HG03060 (cell line): ENCODE measurements around the gene FAHD2A.
"Not testable (repeated sequence)": the region's sequence is repeated elsewhere in the genome, so short reads cannot be mapped to it uniquely, and the experiment has no call there.

ENCODE experiments used
- ATAC-seq: cut with Tn5 transposase; IDR thresholded peaks from one replicate; pipeline ENCODE4 v1.9.1; 2021; ENCODE audit warnings: low read depth, moderate number of reproducible peaks; ENCODE audit not compliant: unreplicated experiment

The FAHD2A gene

GRCh38 chr2:95433373-95433772, 30.9 kb downstream of the FAHD2A start:
- not testable (repeated sequence) for ATAC-seq

DNA sequence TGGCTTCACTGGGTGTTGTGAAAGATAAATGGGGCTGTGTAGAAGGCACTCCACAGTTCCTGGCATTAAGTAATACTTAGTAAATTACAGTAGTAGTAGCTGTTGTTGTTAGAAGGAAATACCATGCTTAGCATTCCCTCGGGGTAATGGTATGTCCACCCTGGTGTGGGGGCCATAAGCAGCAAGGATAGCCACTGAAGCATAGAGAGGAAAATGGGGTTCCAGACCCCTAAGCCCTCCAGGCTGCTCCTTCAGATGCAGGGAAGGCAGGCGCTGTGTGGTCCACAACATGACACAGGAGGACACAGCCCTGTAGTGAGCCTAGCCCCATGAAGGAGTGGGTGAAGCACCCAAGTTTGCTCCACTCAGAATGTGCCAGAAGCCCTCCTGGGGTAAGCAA, 31.5 kb downstream of the FAHD2A start:
- not testable (repeated sequence) for ATAC-seq

GRCh38 chr2:95434507-95435076, 32.1 kb downstream of the FAHD2A start:
- ATAC-seq = not testable (repeated sequence)

- not testable (repeated sequence) for ATAC-seq
These were observed 32.8 kb downstream of the FAHD2A start for GRCh38 chr2:95435162-95435871.

GRCh38 chr2:95435872-95436209, 33.3 kb downstream of the FAHD2A start:
- ATAC-seq = not testable (repeated sequence)

DNA sequence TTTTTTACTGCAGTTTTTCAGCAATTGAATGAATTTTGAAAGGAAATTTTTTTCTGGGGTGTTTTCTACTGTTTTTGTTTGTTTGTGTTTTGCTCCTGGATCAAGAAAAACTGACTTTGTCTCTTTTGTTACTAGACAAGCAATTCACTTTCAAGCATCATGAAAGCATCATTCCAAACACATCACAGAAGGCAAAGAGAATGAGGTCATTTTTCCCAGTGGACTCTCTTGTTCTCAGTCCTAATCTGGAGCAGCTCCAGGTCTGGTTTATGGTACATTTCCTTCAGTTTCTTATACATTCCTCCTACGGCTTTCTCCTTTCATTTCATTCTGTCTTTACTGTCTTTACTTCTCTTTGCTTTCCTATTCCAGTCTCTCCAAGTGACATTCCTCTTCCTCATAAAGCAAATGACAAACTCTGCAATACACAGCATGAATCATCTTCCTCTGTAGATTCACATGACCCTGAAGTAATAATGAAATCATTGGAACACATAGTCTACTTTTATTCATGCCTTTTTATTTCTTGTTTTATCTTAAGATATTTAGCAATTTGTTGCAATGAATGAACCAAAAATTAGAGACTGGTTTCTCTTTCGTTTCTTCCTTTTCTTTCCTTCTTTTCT, 40.1 kb downstream of the FAHD2A start:
- ATAC-seq = not testable (repeated sequence)

- ATAC-seq = not testable (repeated sequence)
These were observed 42.8 kb downstream of the FAHD2A start for GRCh38 chr2:95445317-95445716.

GRCh38 chr2:95463292-95463691, 60.8 kb downstream of the FAHD2A start:
- not testable (repeated sequence) for ATAC-seq
